HCT116 (cell line): ENCODE data around the gene NCF2. TPM values are rescaled to one million over a fixed set of nuclear protein-coding genes. Genes with fewer than 3 reads are reported as not detected.

ENCODE experiments used
- ATAC-seq: fragments of 200-7000 bp; cut with Tn5 transposase; 2 replicates; pipeline ENCODE4 v1.9.1; 2020; ENCODE audit warnings: mild to moderate bottlenecking, moderate library complexity
- BruUV-seq: library from RNA; stranded (reverse); fragments of 400-500 nt; replicated peaks from 2 replicates; lab custom pipeline; 2021; lab: Mats Ljungman, UMichigan
- CTCF ChIA-PET: fragments of 300-600 bp; sonication (Branson Sonifier 250); formaldehyde crosslinking; loops from one replicate; lab custom pipeline; 2021; ENCODE audit warnings: antibody characterized with exemption; lab: Charles Lee
- POLR2A ChIA-PET: fragments of 300-600, 350-600 bp; sonication (Branson Sonifier 250); formaldehyde crosslinking; loops from one replicate; lab custom pipeline; 2021; ENCODE audit warnings: antibody characterized with exemption; lab: Charles Lee
- RAD21 ChIA-PET, 2 experiments: fragments of 300-600 bp; sonication (Branson Sonifier 250); formaldehyde crosslinking; loops; one replicate each; lab custom pipeline; 2023; ENCODE audit warnings: low total read pairs in 2 of 2; ENCODE audit not compliant: uncharacterized antibody in 2 of 2, unreplicated experiment in 2 of 2, low non-redundant PET in 1 of 2; lab: Charles Lee
- DNase-seq: peaks from one replicate; pipeline ENCODE4 v3.0.0-alpha.2; 2010; ENCODE audit warnings: low read depth, low spot score
- H2AFZ ChIP-seq: fragments of 200-600 bp; shearing (Covaris generic), sonication (generic); 2 replicates; pipeline ENCODE4 v1.6.1; 2017; ENCODE audit warnings: low read depth, mixed run types, mixed read lengths, antibody characterized with exemption, low read length; ENCODE audit not compliant: poor library complexity, severe bottlenecking
- H3K27ac ChIP-seq: 2 replicates; pipeline ENCODE4 v1.5.1; 2012; ENCODE audit warnings: low read depth, low read length
- H3K27me3 ChIP-seq: fragments of 200-600 bp; sonication (generic); 2 replicates; pipeline ENCODE4 v1.6.1; 2016; ENCODE audit warnings: mixed run types, low read length, mixed read lengths; ENCODE audit not compliant: insufficient read depth
- H3K36me3 ChIP-seq, 2 experiments: fragments of 200-500 bp in 1 of 2; fragments of 200-600 bp in 1 of 2; sonication (Bioruptor generic) in 1 of 2; sonication (generic) in 1 of 2; 2 replicates each; pipeline versions ENCODE4 v1.5.1 to v1.6.1; 2014 to 2016; ENCODE audit warnings: low read length in 2 of 2, inconsistent platforms in 1 of 2, mixed read lengths in 1 of 2, mixed run types in 1 of 2; ENCODE audit not compliant: insufficient read depth in 2 of 2, control insufficient read depth in 1 of 2
- H3K4me1 ChIP-seq, 2 experiments: fragments of 200-600 bp in 1 of 2; sonication (generic) in 1 of 2; 2 replicates each; pipeline versions ENCODE4 v1.5.1 to v1.6.1; 2012 to 2017; ENCODE audit warnings: low read length in 2 of 2, inconsistent platforms in 1 of 2, mild to moderate bottlenecking in 1 of 2, mixed read lengths in 1 of 2, mixed run types in 1 of 2, moderate library complexity in 1 of 2; ENCODE audit not compliant: insufficient read depth in 2 of 2, control insufficient read depth in 1 of 2
- H3K4me2 ChIP-seq: fragments of 200-600 bp; sonication (generic); 2 replicates; pipeline ENCODE4 v1.6.1; 2017; ENCODE audit warnings: mixed run types, low read length, mixed read lengths
- H3K4me3 ChIP-seq, 2 experiments: fragments of 200-600 bp in 1 of 2; sonication (generic) in 1 of 2; replicated peaks in 1 of 2; 2 replicates each; pipeline ENCODE4 v1.5.1; 2011 to 2016; ENCODE audit warnings: low read length in 2 of 2, control low read depth in 1 of 2, low read depth in 1 of 2, mild to moderate bottlenecking in 1 of 2, mixed read lengths in 1 of 2, mixed run types in 1 of 2
- H3K79me2 ChIP-seq: fragments of 200-600 bp; sonication (generic); 2 replicates; pipeline ENCODE4 v1.6.1; 2017; ENCODE audit warnings: mild to moderate bottlenecking, mixed run types, low read length, moderate library complexity, mixed read lengths; ENCODE audit not compliant: insufficient read depth
- H3K9ac ChIP-seq: fragments of 200-600 bp; sonication (generic); 2 replicates; pipeline ENCODE4 v1.6.1; 2016; ENCODE audit warnings: low read length, mixed read lengths
- H3K9me2 ChIP-seq: fragments of 200-600 bp; sonication (generic), shearing (Covaris generic); 2 replicates; pipeline ENCODE4 v1.6.1; 2017; ENCODE audit warnings: mixed run types, mild to moderate bottlenecking, moderate library complexity; ENCODE audit not compliant: insufficient read depth
- H3K9me3 ChIP-seq, 2 experiments: fragments of 200-500 bp in 1 of 2; fragments of 200-600 bp in 1 of 2; sonication (Bioruptor generic) in 1 of 2; sonication (generic) in 1 of 2; 2 replicates each; pipeline ENCODE4 v1.6.1; 2014 to 2017; ENCODE audit warnings: low read length in 2 of 2, mixed read lengths in 2 of 2, inconsistent platforms in 1 of 2, low read depth in 1 of 2, mild to moderate bottlenecking in 1 of 2, mixed run types in 1 of 2, moderate library complexity in 1 of 2; ENCODE audit not compliant: control insufficient read depth in 1 of 2, insufficient read depth in 1 of 2
- H4K20me1 ChIP-seq: fragments of 200-600 bp; sonication (generic), shearing (Covaris generic); 2 replicates; pipeline ENCODE4 v1.6.1; 2017; ENCODE audit warnings: mixed run types, mild to moderate bottlenecking, moderate library complexity; ENCODE audit not compliant: insufficient read depth
- CBX3 ChIP-seq: IDR thresholded peaks from 2 replicates; pipeline ENCODE4 v1.6.1; 2012; ENCODE audit warnings: low read depth
- EGR1 ChIP-seq: IDR thresholded peaks from 2 replicates; pipeline ENCODE4 v1.6.1; 2012; ENCODE audit warnings: low read depth
- JUND ChIP-seq: IDR thresholded peaks from 2 replicates; pipeline ENCODE4 v1.6.1; 2012
- POLR2AphosphoS5 ChIP-seq: IDR thresholded peaks from 2 replicates; pipeline ENCODE4 v1.6.1; 2011; ENCODE audit warnings: mild to moderate bottlenecking, low read depth, low read length, moderate library complexity
- RAD21 ChIP-seq: IDR thresholded peaks from 2 replicates; pipeline ENCODE4 v1.6.1; 2012; ENCODE audit warnings: low read depth, mild to moderate bottlenecking
- REST ChIP-seq: IDR thresholded peaks from 2 replicates; pipeline ENCODE4 v1.6.1; 2012; ENCODE audit warnings: low read depth
- TCF7L2 ChIP-seq: IDR thresholded peaks from 2 replicates; pipeline ENCODE4 v1.7.0; 2011; ENCODE audit warnings: borderline replicate concordance, inconsistent platforms; ENCODE audit not compliant: insufficient read depth, insufficient read length; ENCODE audit errors: extremely low read depth
- intact Hi-C: fragments of 100-400 bp; cut with micrococcal nuclease; formaldehyde crosslinking; loops from 2 replicates; pipeline ENCODE4 v1.10.0; 2022
- total RNA-seq: library from RNA; stranded (reverse); gene quantifications from one replicate; pipeline ENCODE4 v1.2.1, GENCODE V29; 2021; ENCODE audit not compliant: unreplicated experiment

NCF2 gene
- total RNA-seq, 1 experiment from 2014 or later = 0.25 TPM

- intact Hi-C loops = no loop called here
- no peak overlapping the region for H2AFZ ChIP-seq
- H3K9ac ChIP-seq = no peak overlapping the region
- no peak overlapping the region for H3K4me2 ChIP-seq
- no peaks in the 10 kb centered on the region for H3K36me3 ChIP-seq
- H4K20me1 ChIP-seq = no peaks in the 10 kb centered on the region
- H3K4me3 ChIP-seq = no peak overlapping the region
- H3K27me3 ChIP-seq = no peaks in the 10 kb centered on the region
- no peaks in the 10 kb centered on the region for H3K9me2 ChIP-seq
- TF ChIP-seq TCF7L2 (no peak), REST (no peak), POLR2AphosphoS5 (no peak), EGR1 (no peak), CBX3 (no peak)
- H3K27ac ChIP-seq = no peak overlapping the region
- BruUV-seq = no TSS peak
- ChIA-PET CTCF (no interaction called here), POLR2A (no interaction called here), RAD21 (no interaction called here)
- no peak for ATAC-seq
- peaks cover 0 to 7% of the 10 kb centered on the region in 2 experiments; a peak in 1 of 4 replicates for H3K4me1 ChIP-seq
- no peaks in the 10 kb centered on the region for H3K9me3 ChIP-seq
- H3K79me2 ChIP-seq = no peaks in the 10 kb centered on the region
- no peak for DNase-seq
Observed at GRCh38 chr1:183596500-183596899, 6.2 kb upstream of the NCF2 start.

GRCh38 chr1:183595537-183595936 lies 5.3 kb upstream of the NCF2 start:
- ChIA-PET CTCF (no interaction called here), RAD21 (no interaction called here), POLR2A (no interaction called here)
- BruUV-seq = no TSS peak
- intact Hi-C loops = no loop called here
- H3K9me2 ChIP-seq = no peaks in the 10 kb centered on the region
- H4K20me1 ChIP-seq = no peaks in the 10 kb centered on the region
- H3K79me2 ChIP-seq = no peaks in the 10 kb centered on the region
- H3K27ac ChIP-seq = no peak overlapping the region
- no peak overlapping the region for H2AFZ ChIP-seq
- H3K36me3 ChIP-seq = no peaks in the 10 kb centered on the region
- DNase-seq = no peak
- no peak overlapping the region for H3K9ac ChIP-seq
- H3K9me3 ChIP-seq = no peaks in the 10 kb centered on the region
- H3K27me3 ChIP-seq = no peaks in the 10 kb centered on the region
- H3K4me2 ChIP-seq = no peak overlapping the region
- H3K4me1 ChIP-seq = peaks cover 0 to 7% of the 10 kb centered on the region in 2 experiments; a peak in 1 of 4 replicates
- TF ChIP-seq RAD21 (no peak), JUND (no peak)
- TF ChIP-seq, all 23 proteins: peak for 0
- no peak overlapping the region for H3K4me3 ChIP-seq
- no peak for ATAC-seq
